K562 (cell line): ENCODE data around the gene BAD. TPM values are rescaled to one million over a fixed set of nuclear protein-coding genes. Genes with fewer than 3 reads are reported as not detected.

Experiments used
- ARID2 ChIP-seq: fragments of 450-650 bp; IDR thresholded peaks from 2 replicates; pipeline ENCODE4 v1.6.1; 2017; ENCODE audit warnings: antibody characterized with exemption, mild to moderate bottlenecking
- BRF1 ChIP-seq: IDR thresholded peaks from 3 replicates; pipeline ENCODE4 v1.6.1; 2011; ENCODE audit warnings: borderline replicate concordance, mild to moderate bottlenecking; ENCODE audit not compliant: insufficient read length; ENCODE audit errors: extremely low read depth
- GTF2F1 ChIP-seq: IDR thresholded peaks from 2 replicates; pipeline ENCODE4 v1.6.1; 2011; ENCODE audit warnings: low read depth, low read length, improper control_type of control experiment
- HDAC8 ChIP-seq: fragments of 450-650 bp; IDR thresholded peaks from 2 replicates; pipeline ENCODE4 v1.6.1; 2016; ENCODE audit warnings: mild to moderate bottlenecking, missing genetic modification characterization, moderate library complexity, missing compliant biosample characterization
- KDM2B ChIP-seq: fragments of 250-450 bp; sonication (Bioruptor Pico); IDR thresholded peaks from 2 replicates; pipeline ENCODE4 v1.8.0; 2021; ENCODE audit warnings: mild to moderate bottlenecking, moderate library complexity
- MAFF ChIP-seq: IDR thresholded peaks from 2 replicates; pipeline ENCODE4 v1.6.1; 2012; ENCODE audit warnings: low read length, improper control_type of control experiment
- MIER1 ChIP-seq: fragments of 450-650 bp; IDR thresholded peaks from 2 replicates; pipeline ENCODE4 v1.6.1; 2016; ENCODE audit warnings: antibody characterized with exemption, mild to moderate bottlenecking, low read depth
- NR2C1 ChIP-seq, 2 experiments: fragments of 450-650 bp; IDR thresholded peaks; 2 replicates each; pipeline ENCODE4 v1.6.1; 2017; ENCODE audit warnings: mild to moderate bottlenecking in 2 of 2, antibody characterized with exemption in 1 of 2, inconsistent platforms in 1 of 2, missing compliant biosample characterization in 1 of 2, missing genetic modification characterization in 1 of 2
- SMARCB1 ChIP-seq: IDR thresholded peaks from 2 replicates; pipeline ENCODE4 v1.6.1; 2011; ENCODE audit warnings: improper control_type of control experiment, low read depth; ENCODE audit not compliant: insufficient read length
- TAF15 ChIP-seq: fragments of 200-400 bp; formaldehyde crosslinking; IDR thresholded peaks from 2 replicates; pipeline ENCODE4 v1.6.1; 2017; ENCODE audit warnings: mild to moderate bottlenecking, low read depth, low read length, moderate library complexity
- ZNF253 ChIP-seq: fragments of 250-450 bp; sonication (Bioruptor Pico); conservative IDR thresholded peaks from 2 replicates; pipeline ENCODE4 v1.6.1; 2021; ENCODE audit warnings: mild to moderate bottlenecking
- ZNF707 ChIP-seq: fragments of 250-450 bp; sonication (Bioruptor Pico); conservative IDR thresholded peaks from 2 replicates; pipeline ENCODE4 v1.8.0; 2022; ENCODE audit warnings: inconsistent platforms, mild to moderate bottlenecking, moderate library complexity
- ZSCAN32 ChIP-seq: fragments of 450-650 bp; formaldehyde crosslinking; IDR thresholded peaks from 2 replicates; pipeline ENCODE4 v1.4.0; 2020; ENCODE audit warnings: mild to moderate bottlenecking, moderate library complexity
- polyA plus RNA-seq, 8 experiments: library from polyadenylated mRNA; depleted of rRNA in 4 of 8; stranded (reverse) in 5 of 8; unstranded in 3 of 8; fragments of >200 nt; fragmentation: Nextera tagmentation in 2 of 8; fragmentation: Illumina TruSeq in 1 of 8; extraction: Ambion mirVana in 2 of 8; extraction: Trizol in 1 of 8; gene quantifications; 2 replicates each; pipeline versions ENCODE4 v1.2.1 to v1.2.3, GENCODE V29; 2011 to 2014; ENCODE audit warnings: inconsistent platforms in 1 of 8, missing spikeins in 1 of 8
- total RNA-seq, 7 experiments: library from RNA; depleted of rRNA in 6 of 7; stranded (reverse); fragments of >200 nt in 6 of 7; fragmentation: Illumina TruSeq in 2 of 7; extraction: Trizol in 2 of 7; gene quantifications; 2 replicates each; pipeline versions ENCODE4 v1.2.1 to v1.2.3, GENCODE V29; 2011 to 2021; ENCODE audit warnings: low replicate concordance in 1 of 7
- TF ChIP-seq, protein P1 (sequence below): fragments of 250-450 bp; sonication (Bioruptor Pico); IDR thresholded peaks from 2 replicates; pipeline ENCODE4 v1.8.0; 2021; ENCODE audit warnings: moderate library complexity, mild to moderate bottlenecking, inconsistent platforms
- TF ChIP-seq, protein P2 (sequence below): fragments of 250-450 bp; sonication (Bioruptor Pico); IDR thresholded peaks from 2 replicates; pipeline ENCODE4 v1.5.0; 2020; ENCODE audit warnings: mild to moderate bottlenecking, borderline replicate concordance
- TF ChIP-seq, protein P3 (sequence below): fragments of 450-650 bp; IDR thresholded peaks from 2 replicates; pipeline ENCODE4 v1.6.1; 2017; ENCODE audit warnings: mild to moderate bottlenecking, moderate library complexity

The BAD gene
- total and polyA plus RNA-seq, 9 of the 15 experiments (the other 6 are each of a cell fraction or from before 2014, with no cell fraction given): 0.61 to 45.6 (median 11.8) TPM

DNA sequence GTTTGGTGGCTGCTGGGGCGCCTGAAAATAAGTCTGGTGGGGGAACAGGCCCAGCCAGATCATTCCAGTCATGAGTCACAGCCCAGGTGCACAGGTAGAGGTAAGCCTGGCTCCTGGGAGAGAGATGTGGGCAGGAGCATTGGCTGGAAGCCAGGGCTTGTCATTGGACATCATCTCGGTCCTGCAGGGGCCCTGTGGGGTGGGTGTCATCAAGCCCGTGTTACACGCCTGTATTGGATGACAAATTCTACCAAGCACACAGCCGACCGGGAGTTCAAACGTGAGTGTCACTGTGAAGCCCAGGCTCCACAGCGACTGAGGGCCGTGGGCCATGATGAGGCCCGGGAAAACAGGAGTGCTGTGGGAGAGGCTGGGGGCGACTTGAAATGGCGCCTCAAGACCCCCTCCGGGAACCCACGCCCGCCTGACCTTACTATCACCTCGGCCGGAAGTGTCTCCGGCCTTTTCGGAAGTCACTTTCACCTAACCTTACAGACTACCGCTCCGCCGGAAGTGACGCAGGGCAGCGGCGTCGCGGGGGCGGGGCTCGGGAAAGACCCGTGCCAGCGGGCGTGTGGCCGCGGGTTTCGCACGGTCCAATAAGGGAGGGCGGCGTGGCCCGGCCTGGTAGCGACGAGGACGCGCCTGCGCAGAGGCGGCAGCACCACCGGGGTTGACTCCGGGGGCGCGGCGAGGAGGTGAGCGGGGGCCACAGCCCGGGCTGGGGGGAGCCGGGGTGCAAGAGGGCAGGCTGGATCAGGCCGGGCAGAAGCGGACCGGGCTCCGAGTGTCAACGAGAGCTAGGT is 43.8 kb downstream of the BAD start, which contains the start of gene FKBP2 (continued):
- TF ChIP-seq MIER1 (no peak), BRF1 (no peak), ZNF253 (no peak), NR2C1 (IDR thresholded peaks at IDR 0.05) (peak; percentile 56), NR2C1 (tag; IDR thresholded peaks at IDR 0.05) (peak; percentile 72), ZSCAN32 (CRISPR knock-in tag) (0 out of 2 replicates have a peak, but pooled peaks have one; percentile 25), MAFF (no peak), ZNF707 (CRISPR knock-in tag) (no peak), SMARCB1 (no peak), TAF15 (no peak), KDM2B (CRISPR knock-in tag) (no peak), ARID2 (no peak), GTF2F1 (0 out of 2 replicates have a peak, but pooled peaks have one; percentile 50), HDAC8 (tag) (no peak)
- TF ChIP-seq, protein P1, sequence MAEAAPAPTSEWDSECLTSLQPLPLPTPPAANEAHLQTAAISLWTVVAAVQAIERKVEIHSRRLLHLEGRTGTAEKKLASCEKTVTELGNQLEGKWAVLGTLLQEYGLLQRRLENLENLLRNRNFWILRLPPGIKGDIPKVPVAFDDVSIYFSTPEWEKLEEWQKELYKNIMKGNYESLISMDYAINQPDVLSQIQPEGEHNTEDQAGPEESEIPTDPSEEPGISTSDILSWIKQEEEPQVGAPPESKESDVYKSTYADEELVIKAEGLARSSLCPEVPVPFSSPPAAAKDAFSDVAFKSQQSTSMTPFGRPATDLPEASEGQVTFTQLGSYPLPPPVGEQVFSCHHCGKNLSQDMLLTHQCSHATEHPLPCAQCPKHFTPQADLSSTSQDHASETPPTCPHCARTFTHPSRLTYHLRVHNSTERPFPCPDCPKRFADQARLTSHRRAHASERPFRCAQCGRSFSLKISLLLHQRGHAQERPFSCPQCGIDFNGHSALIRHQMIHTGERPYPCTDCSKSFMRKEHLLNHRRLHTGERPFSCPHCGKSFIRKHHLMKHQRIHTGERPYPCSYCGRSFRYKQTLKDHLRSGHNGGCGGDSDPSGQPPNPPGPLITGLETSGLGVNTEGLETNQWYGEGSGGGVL (CRISPR knock-in tag): no peak
- TF ChIP-seq, protein P2, sequence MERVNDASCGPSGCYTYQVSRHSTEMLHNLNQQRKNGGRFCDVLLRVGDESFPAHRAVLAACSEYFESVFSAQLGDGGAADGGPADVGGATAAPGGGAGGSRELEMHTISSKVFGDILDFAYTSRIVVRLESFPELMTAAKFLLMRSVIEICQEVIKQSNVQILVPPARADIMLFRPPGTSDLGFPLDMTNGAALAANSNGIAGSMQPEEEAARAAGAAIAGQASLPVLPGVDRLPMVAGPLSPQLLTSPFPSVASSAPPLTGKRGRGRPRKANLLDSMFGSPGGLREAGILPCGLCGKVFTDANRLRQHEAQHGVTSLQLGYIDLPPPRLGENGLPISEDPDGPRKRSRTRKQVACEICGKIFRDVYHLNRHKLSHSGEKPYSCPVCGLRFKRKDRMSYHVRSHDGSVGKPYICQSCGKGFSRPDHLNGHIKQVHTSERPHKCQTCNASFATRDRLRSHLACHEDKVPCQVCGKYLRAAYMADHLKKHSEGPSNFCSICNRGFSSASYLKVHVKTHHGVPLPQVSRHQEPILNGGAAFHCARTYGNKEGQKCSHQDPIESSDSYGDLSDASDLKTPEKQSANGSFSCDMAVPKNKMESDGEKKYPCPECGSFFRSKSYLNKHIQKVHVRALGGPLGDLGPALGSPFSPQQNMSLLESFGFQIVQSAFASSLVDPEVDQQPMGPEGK (CRISPR knock-in tag): no peak
- TF ChIP-seq, protein P3, sequence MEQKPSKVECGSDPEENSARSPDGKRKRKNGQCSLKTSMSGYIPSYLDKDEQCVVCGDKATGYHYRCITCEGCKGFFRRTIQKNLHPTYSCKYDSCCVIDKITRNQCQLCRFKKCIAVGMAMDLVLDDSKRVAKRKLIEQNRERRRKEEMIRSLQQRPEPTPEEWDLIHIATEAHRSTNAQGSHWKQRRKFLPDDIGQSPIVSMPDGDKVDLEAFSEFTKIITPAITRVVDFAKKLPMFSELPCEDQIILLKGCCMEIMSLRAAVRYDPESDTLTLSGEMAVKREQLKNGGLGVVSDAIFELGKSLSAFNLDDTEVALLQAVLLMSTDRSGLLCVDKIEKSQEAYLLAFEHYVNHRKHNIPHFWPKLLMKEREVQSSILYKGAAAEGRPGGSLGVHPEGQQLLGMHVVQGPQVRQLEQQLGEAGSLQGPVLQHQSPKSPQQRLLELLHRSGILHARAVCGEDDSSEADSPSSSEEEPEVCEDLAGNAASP: no peak
